ENCODE data around the gene DBH. TPM values are rescaled to one million over a fixed set of nuclear protein-coding genes. Genes with fewer than 3 reads are reported as not detected.

Gene DBH
- polyA plus RNA-seq, 3 donors, result not detected

DNA sequence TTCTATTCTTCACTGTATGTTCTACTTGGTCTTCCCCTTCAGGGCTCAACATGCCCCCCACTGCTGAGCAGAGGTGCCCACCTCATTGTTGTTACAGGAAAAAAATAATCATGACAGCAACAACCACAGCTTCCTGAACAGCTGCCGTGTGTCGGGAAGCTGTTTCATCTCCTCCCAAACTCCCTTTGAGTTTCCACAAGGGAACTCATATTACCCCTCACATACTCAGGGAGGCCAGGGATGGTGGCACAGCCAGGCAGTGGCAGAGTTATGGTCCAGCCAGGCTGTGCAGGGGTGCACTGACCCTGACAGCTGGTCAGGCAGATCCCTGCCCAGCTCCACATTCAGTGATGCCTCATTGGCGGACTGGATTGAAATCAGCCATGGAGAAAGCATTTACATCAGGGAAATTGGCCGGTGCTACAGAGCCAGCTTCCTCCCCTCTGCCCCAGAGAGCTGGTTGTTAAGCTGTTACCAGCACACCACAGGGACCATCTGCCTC, 64.7 kb downstream of the DBH start:
- Histone ChIP-seq H3K9ac (ENCODE audit: insufficient read depth, low read length, poor library complexity, severe bottlenecking) (no peak overlapping the region), H4K20me1 (ENCODE audit: insufficient read depth, low read length) (no peaks in the 10 kb centered on the region), H3K36me3 (replicated peaks in 1 of 2; ENCODE audit: control insufficient read depth in 1 of 2, insufficient read depth in 2 of 2, low read length in 2 of 2) (no peaks in the 10 kb centered on the region), H3K79me2 (ENCODE audit: insufficient read depth, low read length) (no peaks in the 10 kb centered on the region), H3K27me3 (ENCODE audit: control insufficient read depth in 2 of 2, insufficient read depth in 2 of 2, low read length in 2 of 2) (peaks cover 0 to 26% of the 10 kb centered on the region in 2 donors), H3K4me1 (ENCODE audit: control insufficient read depth in 1 of 2, insufficient read depth in 2 of 2, low read length in 2 of 2) (peaks cover 9 to 12% of the 10 kb centered on the region in 2 donors), H2AFZ (ENCODE audit: insufficient read depth, low read depth, low read length, poor library complexity, severe bottlenecking) (no peak overlapping the region), H3K9me3 (replicated peaks in 1 of 2; ENCODE audit: control insufficient read depth in 1 of 2, insufficient read depth in 1 of 2, low read length in 2 of 2) (no peaks in the 10 kb centered on the region), H3K27ac (ENCODE audit: low read depth in 1 of 2, low read length in 2 of 2) (no peak overlapping the region), H3K4me2 (replicated peaks; ENCODE audit: extremely low read depth, low read length, poor library complexity, severe bottlenecking) (no peak overlapping the region), H3K4me3 (replicated peaks in 1 of 3; ENCODE audit: low read depth in 2 of 3, low read length in 3 of 3) (no peak overlapping the region)
- H3K4me3 Mint-ChIP-seq, result peak overlapping the region in 1 of 2 donors; percentile 60
- H3K36me3 Mint-ChIP-seq, result no peaks in the 10 kb centered on the region
- TF ChIP-seq, protein P1, sequence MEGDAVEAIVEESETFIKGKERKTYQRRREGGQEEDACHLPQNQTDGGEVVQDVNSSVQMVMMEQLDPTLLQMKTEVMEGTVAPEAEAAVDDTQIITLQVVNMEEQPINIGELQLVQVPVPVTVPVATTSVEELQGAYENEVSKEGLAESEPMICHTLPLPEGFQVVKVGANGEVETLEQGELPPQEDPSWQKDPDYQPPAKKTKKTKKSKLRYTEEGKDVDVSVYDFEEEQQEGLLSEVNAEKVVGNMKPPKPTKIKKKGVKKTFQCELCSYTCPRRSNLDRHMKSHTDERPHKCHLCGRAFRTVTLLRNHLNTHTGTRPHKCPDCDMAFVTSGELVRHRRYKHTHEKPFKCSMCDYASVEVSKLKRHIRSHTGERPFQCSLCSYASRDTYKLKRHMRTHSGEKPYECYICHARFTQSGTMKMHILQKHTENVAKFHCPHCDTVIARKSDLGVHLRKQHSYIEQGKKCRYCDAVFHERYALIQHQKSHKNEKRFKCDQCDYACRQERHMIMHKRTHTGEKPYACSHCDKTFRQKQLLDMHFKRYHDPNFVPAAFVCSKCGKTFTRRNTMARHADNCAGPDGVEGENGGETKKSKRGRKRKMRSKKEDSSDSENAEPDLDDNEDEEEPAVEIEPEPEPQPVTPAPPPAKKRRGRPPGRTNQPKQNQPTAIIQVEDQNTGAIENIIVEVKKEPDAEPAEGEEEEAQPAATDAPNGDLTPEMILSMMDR (IDR thresholded peaks at IDR 0.05), result no peak
- intact Hi-C loops (cut with micrococcal nuclease), result no loop called here
- H3K9me3 Mint-ChIP-seq, result peaks cover 0 to 3% (median 0%) of the 10 kb centered on the region in 7 donors
- DNase-seq, result no peak
- H3K27me3 Mint-ChIP-seq (ENCODE audit: low read depth in 3 of 3), result peaks cover 22 to 41% (median 26%) of the 10 kb centered on the region in 3 donors
- 27% methylated on average over 4 of the region's 4 CpGs for WGBS (ENCODE audit: insufficient coverage)
- H3K4me1 Mint-ChIP-seq, result peaks cover 3% of the 10 kb centered on the region
- H3K27ac Mint-ChIP-seq, result peak overlapping the region in 1 of 7 donors; percentile 22

DNA sequence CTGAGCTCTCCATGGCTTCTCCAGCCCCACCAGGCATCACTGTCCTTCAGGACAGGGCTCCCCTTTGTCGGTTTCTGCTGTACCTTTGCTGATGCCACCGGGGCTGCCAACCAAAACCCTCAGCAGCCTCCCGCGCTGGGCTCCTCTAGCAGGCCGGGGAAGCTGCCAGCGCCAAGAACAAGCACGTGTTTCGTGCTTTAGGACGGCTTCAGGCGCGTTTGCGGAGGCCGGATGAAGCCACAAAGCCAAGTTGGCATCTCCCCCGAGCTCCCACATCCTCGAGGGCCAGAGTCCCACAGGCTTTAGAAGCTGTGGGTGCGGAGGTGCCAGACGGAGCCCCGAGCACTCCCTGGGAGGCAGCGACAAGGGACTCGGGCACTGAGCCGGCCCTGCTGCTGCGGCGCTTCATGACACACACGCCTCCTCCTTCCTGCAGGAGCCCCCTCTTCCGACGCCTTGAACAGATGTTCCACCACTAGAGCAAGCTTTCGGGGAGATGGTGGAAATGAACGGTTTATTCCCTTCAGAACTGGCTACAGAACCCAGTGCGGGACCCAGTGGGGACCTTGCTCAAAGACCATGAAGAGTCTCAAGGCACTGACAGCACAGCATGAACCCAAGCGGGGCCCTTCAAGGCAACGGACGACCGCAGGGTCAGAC, 65.3 kb downstream of the DBH start:
- Histone ChIP-seq H2AFZ (ENCODE audit: insufficient read depth, low read depth, low read length, poor library complexity, severe bottlenecking) (peak overlapping the region; percentile 79), H3K27me3 (ENCODE audit: control insufficient read depth in 2 of 2, insufficient read depth in 2 of 2, low read length in 2 of 2) (peaks cover 0 to 26% of the 10 kb centered on the region in 2 donors), H3K27ac (ENCODE audit: low read depth in 1 of 2, low read length in 2 of 2) (no peak overlapping the region), H3K4me3 (replicated peaks in 1 of 3; ENCODE audit: low read depth in 2 of 3, low read length in 3 of 3) (no peak overlapping the region), H3K79me2 (ENCODE audit: insufficient read depth, low read length) (no peaks in the 10 kb centered on the region), H3K4me2 (replicated peaks; ENCODE audit: extremely low read depth, low read length, poor library complexity, severe bottlenecking) (no peak overlapping the region), H3K4me1 (ENCODE audit: control insufficient read depth in 1 of 2, insufficient read depth in 2 of 2, low read length in 2 of 2) (peaks cover 9 to 12% of the 10 kb centered on the region in 2 donors), H4K20me1 (ENCODE audit: insufficient read depth, low read length) (no peaks in the 10 kb centered on the region), H3K9me3 (replicated peaks in 1 of 2; ENCODE audit: control insufficient read depth in 1 of 2, insufficient read depth in 1 of 2, low read length in 2 of 2) (no peaks in the 10 kb centered on the region), H3K36me3 (replicated peaks in 1 of 2; ENCODE audit: control insufficient read depth in 1 of 2, insufficient read depth in 2 of 2, low read length in 2 of 2) (no peaks in the 10 kb centered on the region), H3K9ac (ENCODE audit: insufficient read depth, low read length, poor library complexity, severe bottlenecking) (no peak overlapping the region)
- intact Hi-C loops (cut with micrococcal nuclease), result no loop called here
- peaks cover 22 to 41% (median 24%) of the 10 kb centered on the region in 3 donors for H3K27me3 Mint-ChIP-seq (ENCODE audit: low read depth in 3 of 3)
- H3K36me3 Mint-ChIP-seq, result no peaks in the 10 kb centered on the region
- TF ChIP-seq, protein P1 (IDR thresholded peaks at IDR 0.05), result no peak
- DNase-seq, result no peak
- 40% methylated on average over 29 of the region's 33 CpGs for WGBS (ENCODE audit: insufficient coverage)
- no peak overlapping the region for H3K27ac Mint-ChIP-seq
- H3K9me3 Mint-ChIP-seq, result peaks cover 0 to 3% (median 0%) of the 10 kb centered on the region in 7 donors
- H3K4me3 Mint-ChIP-seq, result peak overlapping the region in 1 of 2 donors; percentile 48
- peaks cover 3% of the 10 kb centered on the region for H3K4me1 Mint-ChIP-seq

Data from CD14-positive monocyte (primary cell).